ENCODE results near the gene CPNE6. TPM values are rescaled to one million over a fixed set of nuclear protein-coding genes. Genes with fewer than 3 reads are reported as not detected.

Gene CPNE6
- polyA plus RNA-seq, 2 of the 4 experiments (the other 2 are of a cell fraction) = not detected

DNA sequence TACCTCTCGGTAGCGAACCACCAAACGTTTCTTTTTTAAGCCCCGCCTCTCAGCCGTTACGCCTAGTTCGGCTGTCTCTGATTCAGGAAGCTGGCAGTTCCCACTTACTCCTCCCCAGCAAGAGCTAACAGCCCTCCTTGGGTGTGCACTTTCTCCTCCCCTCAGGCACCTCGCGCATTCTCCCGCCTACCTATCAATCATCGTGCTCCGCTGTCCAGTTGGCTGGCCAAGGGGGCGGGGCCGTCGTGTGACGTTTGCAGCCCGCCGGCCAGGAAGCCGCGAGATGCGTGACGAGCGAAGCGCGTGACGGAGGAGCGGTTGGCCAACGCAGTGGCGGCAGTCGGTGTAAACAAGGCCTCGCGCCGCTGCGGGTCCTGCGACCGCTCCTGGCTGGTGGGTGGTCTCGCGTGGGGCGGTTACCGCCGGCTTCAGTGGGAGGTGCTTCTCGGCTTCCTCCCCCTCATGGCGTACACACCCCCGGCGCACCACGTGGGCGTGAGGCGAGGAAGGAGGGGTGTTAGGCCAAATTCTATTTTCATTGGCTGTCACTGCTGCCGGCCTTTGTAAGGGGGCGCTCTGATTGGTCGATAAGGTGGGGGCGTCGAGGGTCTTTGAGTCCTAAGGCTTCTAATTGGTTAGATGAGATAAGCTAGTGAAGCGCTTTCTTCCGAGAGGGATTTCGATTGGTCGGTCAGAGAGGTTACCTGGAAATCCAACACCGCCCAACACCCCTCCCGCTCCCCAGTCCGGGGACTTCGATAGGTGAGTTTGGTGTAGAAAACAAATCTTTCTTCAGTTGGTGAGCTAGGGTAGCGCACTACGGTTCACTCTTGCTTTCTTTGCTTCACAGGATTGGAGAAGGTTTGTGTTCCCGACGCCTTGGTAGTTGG lies 43.4 kb downstream of the CPNE6 start, which contains the start of the genes DCAF11 and NRL (continued):
- TF ChIP-seq TP53 (CRISPR knock-in tag; IDR thresholded peaks at IDR 0.05) (no peak), JUN (IDR thresholded peaks at IDR 0.05) (peak in 1 of 2 experiments; percentile 10; a peak in 2 of 5 replicates), GATA3 (IDR thresholded peaks at IDR 0.05; ENCODE audit: borderline replicate concordance) (peak; percentile 28; the same call in 1 of the 2 replicates), ZSCAN20 (CRISPR knock-in tag; IDR thresholded peaks at IDR 0.05) (no peak), KDM1A (IDR thresholded peaks at IDR 0.05; ENCODE audit: low read depth) (no peak), ZFP36 (IDR thresholded peaks at IDR 0.05; ENCODE audit: borderline replicate concordance, partially characterized antibody) (no peak), JUNB (IDR thresholded peaks at IDR 0.05) (no peak), HDAC2 (IDR thresholded peaks at IDR 0.05) (no peak), HEYL (CRISPR knock-in tag; IDR thresholded peaks at IDR 0.05) (no peak), CHD4 (IDR thresholded peaks at IDR 0.05; ENCODE audit: borderline replicate concordance) (no peak), NR3C1 (IDR thresholded peaks at IDR 0.05) (no peak), HOXB5 (CRISPR knock-in tag; IDR thresholded peaks at IDR 0.05) (peak; percentile 100), ZNF302 (CRISPR knock-in tag; IDR thresholded peaks at IDR 0.05) (no peak), RARB (CRISPR knock-in tag; IDR thresholded peaks at IDR 0.05) (no peak), NPAS2 (CRISPR knock-in tag; IDR thresholded peaks at IDR 0.05; ENCODE audit: borderline replicate concordance) (no peak), RFX5 (IDR thresholded peaks at IDR 0.05) (peak; percentile 85), RCOR1 (IDR thresholded peaks at IDR 0.05; ENCODE audit: low read depth, low read length) (no peak), FOSL2 (IDR thresholded peaks at IDR 0.05) (no peak), FOSL2 (CRISPR knock-in tag; IDR thresholded peaks at IDR 0.05) (peak; percentile 28; the same call in 1 of the 2 replicates), MYC (IDR thresholded peaks at IDR 0.05; ENCODE audit: borderline replicate concordance, low read length) (peak; percentile 77), HOXB13 (CRISPR knock-in tag; IDR thresholded peaks at IDR 0.05; ENCODE audit: low read depth) (no peak), RNF2 (IDR thresholded peaks at IDR 0.05; ENCODE audit: borderline replicate concordance, low read depth) (no peak), EHMT2 (IDR thresholded peaks at IDR 0.05; ENCODE audit: low read depth) (no peak), SMC3 (IDR thresholded peaks at IDR 0.05) (no peak), CHD2 (IDR thresholded peaks at IDR 0.05; ENCODE audit: low read length, partially characterized antibody) (peak; percentile 88), MAZ (IDR thresholded peaks at IDR 0.05; ENCODE audit: borderline replicate concordance, low read depth, low read length) (no peak), ZC3H11A (IDR thresholded peaks at IDR 0.05) (no peak), EHF (CRISPR knock-in tag; IDR thresholded peaks at IDR 0.05) (no peak), TFCP2L1 (CRISPR knock-in tag; IDR thresholded peaks at IDR 0.05) (no peak), POLR2AphosphoS2 (conservative IDR thresholded peaks at IDR 0.05; ENCODE audit: low read length) (no peak), CBX8 (IDR thresholded peaks at IDR 0.05) (no peak)
- TF ChIP-seq, protein P1, sequence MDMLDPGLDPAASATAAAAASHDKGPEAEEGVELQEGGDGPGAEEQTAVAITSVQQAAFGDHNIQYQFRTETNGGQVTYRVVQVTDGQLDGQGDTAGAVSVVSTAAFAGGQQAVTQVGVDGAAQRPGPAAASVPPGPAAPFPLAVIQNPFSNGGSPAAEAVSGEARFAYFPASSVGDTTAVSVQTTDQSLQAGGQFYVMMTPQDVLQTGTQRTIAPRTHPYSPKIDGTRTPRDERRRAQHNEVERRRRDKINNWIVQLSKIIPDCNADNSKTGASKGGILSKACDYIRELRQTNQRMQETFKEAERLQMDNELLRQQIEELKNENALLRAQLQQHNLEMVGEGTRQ (IDR thresholded peaks at IDR 0.05) = peak; percentile 96
- TF ChIP-seq, protein P2, sequence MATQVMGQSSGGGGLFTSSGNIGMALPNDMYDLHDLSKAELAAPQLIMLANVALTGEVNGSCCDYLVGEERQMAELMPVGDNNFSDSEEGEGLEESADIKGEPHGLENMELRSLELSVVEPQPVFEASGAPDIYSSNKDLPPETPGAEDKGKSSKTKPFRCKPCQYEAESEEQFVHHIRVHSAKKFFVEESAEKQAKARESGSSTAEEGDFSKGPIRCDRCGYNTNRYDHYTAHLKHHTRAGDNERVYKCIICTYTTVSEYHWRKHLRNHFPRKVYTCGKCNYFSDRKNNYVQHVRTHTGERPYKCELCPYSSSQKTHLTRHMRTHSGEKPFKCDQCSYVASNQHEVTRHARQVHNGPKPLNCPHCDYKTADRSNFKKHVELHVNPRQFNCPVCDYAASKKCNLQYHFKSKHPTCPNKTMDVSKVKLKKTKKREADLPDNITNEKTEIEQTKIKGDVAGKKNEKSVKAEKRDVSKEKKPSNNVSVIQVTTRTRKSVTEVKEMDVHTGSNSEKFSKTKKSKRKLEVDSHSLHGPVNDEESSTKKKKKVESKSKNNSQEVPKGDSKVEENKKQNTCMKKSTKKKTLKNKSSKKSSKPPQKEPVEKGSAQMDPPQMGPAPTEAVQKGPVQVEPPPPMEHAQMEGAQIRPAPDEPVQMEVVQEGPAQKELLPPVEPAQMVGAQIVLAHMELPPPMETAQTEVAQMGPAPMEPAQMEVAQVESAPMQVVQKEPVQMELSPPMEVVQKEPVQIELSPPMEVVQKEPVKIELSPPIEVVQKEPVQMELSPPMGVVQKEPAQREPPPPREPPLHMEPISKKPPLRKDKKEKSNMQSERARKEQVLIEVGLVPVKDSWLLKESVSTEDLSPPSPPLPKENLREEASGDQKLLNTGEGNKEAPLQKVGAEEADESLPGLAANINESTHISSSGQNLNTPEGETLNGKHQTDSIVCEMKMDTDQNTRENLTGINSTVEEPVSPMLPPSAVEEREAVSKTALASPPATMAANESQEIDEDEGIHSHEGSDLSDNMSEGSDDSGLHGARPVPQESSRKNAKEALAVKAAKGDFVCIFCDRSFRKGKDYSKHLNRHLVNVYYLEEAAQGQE (IDR thresholded peaks at IDR 0.05) = peak; percentile 92
- TF ChIP-seq, protein P3, sequence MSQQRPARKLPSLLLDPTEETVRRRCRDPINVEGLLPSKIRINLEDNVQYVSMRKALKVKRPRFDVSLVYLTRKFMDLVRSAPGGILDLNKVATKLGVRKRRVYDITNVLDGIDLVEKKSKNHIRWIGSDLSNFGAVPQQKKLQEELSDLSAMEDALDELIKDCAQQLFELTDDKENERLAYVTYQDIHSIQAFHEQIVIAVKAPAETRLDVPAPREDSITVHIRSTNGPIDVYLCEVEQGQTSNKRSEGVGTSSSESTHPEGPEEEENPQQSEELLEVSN (IDR thresholded peaks at IDR 0.05; ENCODE audit: borderline replicate concordance, low read depth) = peak; percentile 69; the same call in 1 of the 2 replicates
- TF ChIP-seq, protein P4, sequence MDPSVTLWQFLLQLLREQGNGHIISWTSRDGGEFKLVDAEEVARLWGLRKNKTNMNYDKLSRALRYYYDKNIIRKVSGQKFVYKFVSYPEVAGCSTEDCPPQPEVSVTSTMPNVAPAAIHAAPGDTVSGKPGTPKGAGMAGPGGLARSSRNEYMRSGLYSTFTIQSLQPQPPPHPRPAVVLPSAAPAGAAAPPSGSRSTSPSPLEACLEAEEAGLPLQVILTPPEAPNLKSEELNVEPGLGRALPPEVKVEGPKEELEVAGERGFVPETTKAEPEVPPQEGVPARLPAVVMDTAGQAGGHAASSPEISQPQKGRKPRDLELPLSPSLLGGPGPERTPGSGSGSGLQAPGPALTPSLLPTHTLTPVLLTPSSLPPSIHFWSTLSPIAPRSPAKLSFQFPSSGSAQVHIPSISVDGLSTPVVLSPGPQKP (IDR thresholded peaks at IDR 0.05; ENCODE audit: low read depth, low read length) = no peak
- TF ChIP-seq, protein P5, sequence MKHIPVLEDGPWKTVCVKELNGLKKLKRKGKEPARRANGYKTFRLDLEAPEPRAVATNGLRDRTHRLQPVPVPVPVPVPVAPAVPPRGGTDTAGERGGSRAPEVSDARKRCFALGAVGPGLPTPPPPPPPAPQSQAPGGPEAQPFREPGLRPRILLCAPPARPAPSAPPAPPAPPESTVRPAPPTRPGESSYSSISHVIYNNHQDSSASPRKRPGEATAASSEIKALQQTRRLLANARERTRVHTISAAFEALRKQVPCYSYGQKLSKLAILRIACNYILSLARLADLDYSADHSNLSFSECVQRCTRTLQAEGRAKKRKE (CRISPR knock-in tag; IDR thresholded peaks at IDR 0.05; ENCODE audit: low read depth) = no peak

Measured in A549 (cell line).